ENCODE data around the gene DUSP3.

DUSP3 gene

GRCh38 chr17:43817826-43818225 lies 39.0 kb upstream of the DUSP3 start:
- Histone ChIP-seq H3K9ac (ENCODE audit: low read length) (no peak overlapping the region), H3K36me3 (ENCODE audit: control insufficient read depth in 1 of 2, insufficient read depth in 2 of 2, low read depth in 1 of 2, low read length in 2 of 2) (peaks cover 44 to 83% of the 10 kb centered on the region in 2 experiments), H4K91ac (ENCODE audit: low read length) (no peak overlapping the region), H3K4me1 (ENCODE audit: control insufficient read depth, insufficient read depth, low read depth, low read length) (peaks cover 14% of the 10 kb centered on the region), H3K27ac (ENCODE audit: low read length, poor library complexity, severe bottlenecking) (no peak overlapping the region), H3K9me3 (ENCODE audit: control insufficient read depth, low read length) (no peaks in the 10 kb centered on the region), H2BK15ac (ENCODE audit: low read depth, poor library complexity, severe bottlenecking) (no peak overlapping the region), H3K14ac (ENCODE audit: low read length in 2 of 2) (no peak overlapping the region), H2BK120ac (ENCODE audit: low read depth, low read length) (no peak overlapping the region), H4K8ac (ENCODE audit: low read length) (no peak overlapping the region), H2AFZ (ENCODE audit: low read depth, low read length) (no peak overlapping the region), H3K4ac (ENCODE audit: low read depth in 1 of 2, low read length in 2 of 2) (no peak overlapping the region), H2AK5ac (ENCODE audit: low read length, severe bottlenecking) (no peak overlapping the region), H3K79me1 (replicated peaks; ENCODE audit: low read length, poor library complexity, severe bottlenecking) (peaks cover 3% of the 10 kb centered on the region), H3K4me3 (ENCODE audit: insufficient read depth in 1 of 2, low read depth in 1 of 2, low read length in 2 of 2) (no peak overlapping the region), H3K4me2 (ENCODE audit: low read length, poor library complexity, severe bottlenecking) (no peak overlapping the region), H2BK12ac (ENCODE audit: low read length in 2 of 2) (no peak overlapping the region), H3K23ac (ENCODE audit: low read length in 2 of 2) (no peak overlapping the region), H3K27me3 (ENCODE audit: control insufficient read depth in 1 of 2, insufficient read depth in 1 of 2, low read length in 2 of 2) (no peaks in the 10 kb centered on the region), H3K18ac (ENCODE audit: low read depth in 1 of 2, low read length in 2 of 2) (no peak overlapping the region), H2BK5ac (ENCODE audit: low read depth, low read length, poor library complexity, severe bottlenecking) (no peak overlapping the region)
- no peak for DNase-seq
- 93% methylated on average over 9 of the region's 9 CpGs for WGBS

DNA sequence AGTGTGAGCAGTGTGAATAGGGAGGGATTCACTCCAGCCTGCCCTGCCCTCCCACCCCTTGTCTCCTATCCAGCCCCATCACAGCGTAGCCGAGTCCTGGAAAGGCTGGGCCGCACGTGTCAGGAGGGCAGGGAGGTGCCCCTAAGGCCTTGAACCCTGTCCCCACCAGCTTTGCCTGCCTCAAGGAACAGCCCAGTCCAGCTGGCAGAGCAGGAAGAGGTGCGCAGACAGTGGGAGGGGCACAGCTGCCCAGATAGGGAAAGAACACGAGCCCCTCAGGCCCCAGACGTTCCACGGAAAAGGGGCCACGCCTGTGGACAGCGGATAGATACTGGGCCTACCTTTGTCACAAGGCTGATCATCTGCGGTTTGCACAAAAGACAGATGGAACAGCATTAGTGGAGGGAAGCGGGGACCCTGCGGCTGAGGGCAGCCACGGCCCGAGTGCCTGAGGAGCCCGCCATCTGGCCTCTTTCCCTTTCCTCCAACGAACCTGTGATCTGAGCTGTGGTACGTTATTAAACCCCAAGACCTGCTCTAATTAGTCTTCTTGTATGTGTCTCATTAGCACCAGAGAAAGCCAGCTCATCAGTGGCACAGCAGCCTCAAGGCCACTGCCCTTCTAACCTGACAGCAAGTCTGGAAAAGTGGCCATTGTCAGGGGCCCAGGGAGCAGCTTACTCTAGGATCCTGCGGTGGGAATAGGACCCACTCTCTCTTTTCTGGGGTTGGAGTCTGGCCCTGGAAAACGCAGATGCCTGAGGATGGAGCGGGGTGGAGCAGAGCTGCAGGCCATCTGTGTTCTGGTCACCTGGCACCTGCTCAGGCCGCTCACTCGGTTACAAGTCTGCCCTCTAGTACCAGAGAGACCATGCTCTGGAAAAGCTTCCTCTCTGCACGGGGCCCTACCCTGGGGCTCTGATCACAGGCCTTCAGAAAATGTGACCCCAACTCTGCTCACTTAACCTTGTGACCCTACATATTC lies 37.9 kb upstream of the DUSP3 start:
- Histone ChIP-seq H2BK12ac (ENCODE audit: low read length in 2 of 2) (no peak overlapping the region), H3K4me3 (ENCODE audit: insufficient read depth in 1 of 2, low read depth in 1 of 2, low read length in 2 of 2) (peak overlapping the region in 1 of 2 experiments; percentile 24), H3K9ac (ENCODE audit: low read length) (no peak overlapping the region), H2BK120ac (ENCODE audit: low read depth, low read length) (no peak overlapping the region), H3K4me2 (ENCODE audit: low read length, poor library complexity, severe bottlenecking) (no peak overlapping the region), H2BK5ac (ENCODE audit: low read depth, low read length, poor library complexity, severe bottlenecking) (no peak overlapping the region), H3K14ac (ENCODE audit: low read length in 2 of 2) (no peak overlapping the region), H3K27me3 (ENCODE audit: control insufficient read depth in 1 of 2, insufficient read depth in 1 of 2, low read length in 2 of 2) (no peaks in the 10 kb centered on the region), H3K4ac (ENCODE audit: low read depth in 1 of 2, low read length in 2 of 2) (no peak overlapping the region), H3K23ac (ENCODE audit: low read length in 2 of 2) (no peak overlapping the region), H3K4me1 (ENCODE audit: control insufficient read depth, insufficient read depth, low read depth, low read length) (peaks cover 14% of the 10 kb centered on the region), H3K18ac (ENCODE audit: low read depth in 1 of 2, low read length in 2 of 2) (peak overlapping the region; percentile 11 to 14), H4K91ac (ENCODE audit: low read length) (peak overlapping the region; percentile 37), H3K36me3 (ENCODE audit: control insufficient read depth in 1 of 2, insufficient read depth in 2 of 2, low read depth in 1 of 2, low read length in 2 of 2) (peaks cover 41 to 82% of the 10 kb centered on the region in 2 experiments), H2BK15ac (ENCODE audit: low read depth, poor library complexity, severe bottlenecking) (peak overlapping the region; percentile 2), H2AK5ac (ENCODE audit: low read length, severe bottlenecking) (no peak overlapping the region), H3K27ac (ENCODE audit: low read length, poor library complexity, severe bottlenecking) (no peak overlapping the region), H3K9me3 (ENCODE audit: control insufficient read depth, low read length) (no peaks in the 10 kb centered on the region), H2AFZ (ENCODE audit: low read depth, low read length) (no peak overlapping the region), H4K8ac (ENCODE audit: low read length) (peak overlapping the region; percentile 51), H3K79me1 (replicated peaks; ENCODE audit: low read length, poor library complexity, severe bottlenecking) (peaks cover 3% of the 10 kb centered on the region)
- WGBS = 95% methylated on average over 24 of the region's 24 CpGs
- no peak for DNase-seq

- peaks cover 3% of the 10 kb centered on the region for H3K79me1 ChIP-seq (replicated peaks; ENCODE audit: low read length, poor library complexity, severe bottlenecking)
- no peak overlapping the region for H2BK120ac ChIP-seq (ENCODE audit: low read depth, low read length)
- no peak overlapping the region for H2AFZ ChIP-seq (ENCODE audit: low read depth, low read length)
- H3K4me1 ChIP-seq (ENCODE audit: control insufficient read depth, insufficient read depth, low read depth, low read length) = peaks cover 16% of the 10 kb centered on the region
- H2BK5ac ChIP-seq (ENCODE audit: low read depth, low read length, poor library complexity, severe bottlenecking) = no peak overlapping the region
- H2AK5ac ChIP-seq (ENCODE audit: low read length, severe bottlenecking) = no peak overlapping the region
- DNase-seq = peak; percentile 80
- H4K8ac ChIP-seq (ENCODE audit: low read length) = no peak overlapping the region
- H3K4me3 ChIP-seq (ENCODE audit: insufficient read depth in 1 of 2, low read depth in 1 of 2, low read length in 2 of 2) = no peak overlapping the region
- H3K9ac ChIP-seq (ENCODE audit: low read length) = no peak overlapping the region
- 3% methylated on average over 1 of the region's 1 CpG for WGBS
- H3K23ac ChIP-seq (ENCODE audit: low read length in 2 of 2) = no peak overlapping the region
- no peak overlapping the region for H3K18ac ChIP-seq (ENCODE audit: low read depth in 1 of 2, low read length in 2 of 2)
- peaks cover 40 to 85% of the 10 kb centered on the region in 2 experiments for H3K36me3 ChIP-seq (ENCODE audit: control insufficient read depth in 1 of 2, insufficient read depth in 2 of 2, low read depth in 1 of 2, low read length in 2 of 2)
- no peaks in the 10 kb centered on the region for H3K27me3 ChIP-seq (ENCODE audit: control insufficient read depth in 1 of 2, insufficient read depth in 1 of 2, low read length in 2 of 2)
- no peak overlapping the region for H3K4me2 ChIP-seq (ENCODE audit: low read length, poor library complexity, severe bottlenecking)
- no peak overlapping the region for H3K27ac ChIP-seq (ENCODE audit: low read length, poor library complexity, severe bottlenecking)
- no peak overlapping the region for H2BK12ac ChIP-seq (ENCODE audit: low read length in 2 of 2)
- no peaks in the 10 kb centered on the region for H3K9me3 ChIP-seq (ENCODE audit: control insufficient read depth, low read length)
- no peak overlapping the region for H4K91ac ChIP-seq (ENCODE audit: low read length)
- H2BK15ac ChIP-seq (ENCODE audit: low read depth, poor library complexity, severe bottlenecking) = no peak overlapping the region
- H3K14ac ChIP-seq (ENCODE audit: low read length in 2 of 2) = no peak overlapping the region
- no peak overlapping the region for H3K4ac ChIP-seq (ENCODE audit: low read depth in 1 of 2, low read length in 2 of 2)
Measured at GRCh38 chr17:43814714-43815113, 35.9 kb upstream of the DUSP3 start.

DNA sequence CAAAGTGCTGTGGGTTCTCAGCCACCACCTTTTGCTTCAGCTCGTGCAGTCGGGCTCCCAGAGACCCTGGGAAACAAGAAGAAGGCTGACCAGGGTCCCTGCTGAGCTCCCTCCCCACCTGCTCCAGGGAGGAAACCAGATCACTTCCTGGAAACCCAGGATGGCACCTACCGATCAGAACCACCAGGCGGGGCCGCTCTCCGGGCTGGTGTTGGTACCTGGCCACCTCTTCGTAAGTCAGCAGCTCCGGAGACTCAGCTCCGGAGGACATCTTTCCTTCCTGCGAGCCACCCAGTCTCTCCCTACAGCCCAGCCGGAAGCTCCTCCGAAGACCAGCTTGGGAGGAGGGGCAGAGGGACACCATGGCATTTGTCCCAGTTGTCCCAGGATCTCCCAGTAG lies 35.2 kb upstream of the DUSP3 start:
- Histone ChIP-seq H3K27me3 (ENCODE audit: control insufficient read depth in 1 of 2, insufficient read depth in 1 of 2, low read length in 2 of 2) (no peaks in the 10 kb centered on the region), H3K9ac (ENCODE audit: low read length) (no peak overlapping the region), H3K14ac (ENCODE audit: low read length in 2 of 2) (no peak overlapping the region), H3K79me1 (replicated peaks; ENCODE audit: low read length, poor library complexity, severe bottlenecking) (peaks cover 2% of the 10 kb centered on the region), H3K23ac (ENCODE audit: low read length in 2 of 2) (no peak overlapping the region), H4K8ac (ENCODE audit: low read length) (no peak overlapping the region), H2BK15ac (ENCODE audit: low read depth, poor library complexity, severe bottlenecking) (no peak overlapping the region), H3K36me3 (ENCODE audit: control insufficient read depth in 1 of 2, insufficient read depth in 2 of 2, low read depth in 1 of 2, low read length in 2 of 2) (peaks cover 40 to 84% of the 10 kb centered on the region in 2 experiments), H3K9me3 (ENCODE audit: control insufficient read depth, low read length) (no peaks in the 10 kb centered on the region), H2AFZ (ENCODE audit: low read depth, low read length) (no peak overlapping the region), H3K4me2 (ENCODE audit: low read length, poor library complexity, severe bottlenecking) (no peak overlapping the region), H2BK12ac (ENCODE audit: low read length in 2 of 2) (no peak overlapping the region), H2BK120ac (ENCODE audit: low read depth, low read length) (peak overlapping the region; percentile 11), H3K27ac (ENCODE audit: low read length, poor library complexity, severe bottlenecking) (no peak overlapping the region), H3K4ac (ENCODE audit: low read depth in 1 of 2, low read length in 2 of 2) (no peak overlapping the region), H3K4me1 (ENCODE audit: control insufficient read depth, insufficient read depth, low read depth, low read length) (peaks cover 16% of the 10 kb centered on the region), H3K4me3 (ENCODE audit: insufficient read depth in 1 of 2, low read depth in 1 of 2, low read length in 2 of 2) (no peak overlapping the region), H3K18ac (ENCODE audit: low read depth in 1 of 2, low read length in 2 of 2) (no peak overlapping the region), H2BK5ac (ENCODE audit: low read depth, low read length, poor library complexity, severe bottlenecking) (no peak overlapping the region), H2AK5ac (ENCODE audit: low read length, severe bottlenecking) (peak overlapping the region; percentile 20), H4K91ac (ENCODE audit: low read length) (no peak overlapping the region)
- no peak for DNase-seq
- WGBS = 93% methylated on average over 12 of the region's 12 CpGs

All from mesenchymal stem cell (in vitro differentiated cells and primary cell).